Astrocyte of the cerebellum (primary cell): ENCODE data around the gene GAB1.
A peak's percentile ranks its signal among the peaks of the same experiment; 100 is the strongest.

Source experiments
- DNase-seq: peaks from one replicate; pipeline ENCODE4 v3.0.0-alpha.2; 2011; ENCODE audit warnings: low read depth
- H3K4me3 ChIP-seq: 2 replicates; pipeline ENCODE4 v1.5.1; 2011; ENCODE audit warnings: mild to moderate bottlenecking, low read depth, low read length, moderate library complexity
- in situ Hi-C: cut with HindIII; loops from 2 replicates; pipeline ENCODE4 v1.10.0; 2017; ENCODE audit warnings: low sequenced_read_pairs
- TF ChIP-seq, protein P1 (sequence below): IDR thresholded peaks from 2 replicates; pipeline ENCODE4 v1.5.1; 2012; ENCODE audit warnings: low read length, low read depth, moderate library complexity, mild to moderate bottlenecking; ENCODE audit errors: missing control alignments

GAB1 gene

DNA sequence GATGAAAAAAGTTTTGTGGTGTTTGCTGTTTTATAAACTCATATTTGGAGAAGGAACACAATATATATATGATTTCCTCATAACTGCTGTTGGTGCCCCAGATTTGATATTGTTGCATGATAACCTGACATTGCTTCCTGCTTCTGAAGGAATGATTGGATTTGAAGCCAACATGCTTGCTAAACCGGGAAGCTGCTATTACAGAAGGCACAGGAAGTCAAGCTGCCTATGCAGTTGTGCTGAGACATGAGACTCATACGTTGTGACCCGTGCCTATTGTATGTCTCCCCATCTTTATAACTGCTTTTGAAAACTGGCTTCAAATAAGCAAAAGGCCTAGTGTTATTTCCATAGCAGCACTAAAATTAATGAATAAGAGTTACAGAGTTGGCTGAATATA, 32.9 kb downstream of the GAB1 start:
- TF ChIP-seq, protein P1, sequence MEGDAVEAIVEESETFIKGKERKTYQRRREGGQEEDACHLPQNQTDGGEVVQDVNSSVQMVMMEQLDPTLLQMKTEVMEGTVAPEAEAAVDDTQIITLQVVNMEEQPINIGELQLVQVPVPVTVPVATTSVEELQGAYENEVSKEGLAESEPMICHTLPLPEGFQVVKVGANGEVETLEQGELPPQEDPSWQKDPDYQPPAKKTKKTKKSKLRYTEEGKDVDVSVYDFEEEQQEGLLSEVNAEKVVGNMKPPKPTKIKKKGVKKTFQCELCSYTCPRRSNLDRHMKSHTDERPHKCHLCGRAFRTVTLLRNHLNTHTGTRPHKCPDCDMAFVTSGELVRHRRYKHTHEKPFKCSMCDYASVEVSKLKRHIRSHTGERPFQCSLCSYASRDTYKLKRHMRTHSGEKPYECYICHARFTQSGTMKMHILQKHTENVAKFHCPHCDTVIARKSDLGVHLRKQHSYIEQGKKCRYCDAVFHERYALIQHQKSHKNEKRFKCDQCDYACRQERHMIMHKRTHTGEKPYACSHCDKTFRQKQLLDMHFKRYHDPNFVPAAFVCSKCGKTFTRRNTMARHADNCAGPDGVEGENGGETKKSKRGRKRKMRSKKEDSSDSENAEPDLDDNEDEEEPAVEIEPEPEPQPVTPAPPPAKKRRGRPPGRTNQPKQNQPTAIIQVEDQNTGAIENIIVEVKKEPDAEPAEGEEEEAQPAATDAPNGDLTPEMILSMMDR, result no peak
- in situ Hi-C loops, result no loop called here
- DNase-seq, result no peak
- H3K4me3 ChIP-seq, result no peak overlapping the region

DNA sequence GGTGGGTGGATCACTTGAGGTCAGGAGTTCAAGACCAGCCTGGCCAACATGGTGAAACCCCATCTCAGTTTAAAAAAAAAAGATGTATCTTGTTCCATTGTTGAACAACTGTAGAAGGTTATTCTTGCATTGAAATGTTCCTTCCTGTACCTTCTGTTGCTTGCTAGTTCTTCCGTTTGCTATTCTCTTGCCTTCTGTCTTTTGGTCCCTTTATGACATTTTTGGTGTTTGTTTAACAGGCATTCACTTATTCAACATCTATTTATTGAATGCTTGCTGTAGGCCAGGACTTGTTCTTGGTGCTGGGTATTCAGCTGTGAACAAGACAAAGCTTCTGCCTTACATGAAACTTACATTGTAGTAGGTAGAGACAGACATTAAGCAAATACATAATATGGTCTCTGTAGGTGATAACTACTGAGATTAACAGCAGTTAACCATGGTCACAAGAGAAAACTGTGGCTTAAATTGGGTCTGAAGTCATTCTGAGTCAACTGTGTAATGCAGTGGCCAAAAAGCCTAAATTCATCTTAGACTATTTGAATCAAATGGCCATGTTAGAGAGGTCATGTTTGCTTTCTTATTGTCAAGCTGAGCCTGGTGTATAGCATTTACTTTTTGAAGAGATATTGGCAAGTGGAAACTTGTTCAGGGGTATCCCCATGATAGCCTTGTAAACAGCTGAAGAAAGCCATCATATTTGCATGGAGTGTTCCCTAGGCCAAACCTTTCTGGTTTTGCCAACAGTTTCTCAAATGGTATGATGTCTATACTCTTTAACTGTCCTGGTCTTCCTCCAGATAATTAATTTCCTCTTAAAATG, 35.6 kb downstream of the GAB1 start:
- DNase-seq, result no peak
- TF ChIP-seq, protein P1, result no peak
- in situ Hi-C loops, result no loop called here
- no peak overlapping the region for H3K4me3 ChIP-seq

DNA sequence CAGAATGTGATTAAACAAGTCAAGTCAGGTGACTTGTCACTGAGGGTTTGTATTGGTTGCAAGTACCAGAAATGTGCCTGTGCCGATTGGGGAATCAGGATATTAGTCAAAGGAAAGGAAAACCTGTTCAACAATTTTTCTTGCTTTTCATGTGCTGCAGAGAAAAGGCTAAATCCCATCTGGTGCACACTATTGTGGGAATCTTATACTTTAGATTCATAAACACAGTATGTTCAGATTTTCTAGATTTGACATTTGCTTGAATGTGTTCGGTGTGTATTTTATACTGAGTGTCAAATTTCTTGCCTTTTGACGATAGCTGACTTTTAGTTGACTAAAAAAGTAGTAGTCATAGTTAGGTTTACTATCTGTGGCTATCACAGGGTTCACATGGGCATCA, 37.6 kb downstream of the GAB1 start:
- no peak for DNase-seq
- no peak overlapping the region for H3K4me3 ChIP-seq
- TF ChIP-seq, protein P1, result no peak
- in situ Hi-C loops, result no loop called here

DNA sequence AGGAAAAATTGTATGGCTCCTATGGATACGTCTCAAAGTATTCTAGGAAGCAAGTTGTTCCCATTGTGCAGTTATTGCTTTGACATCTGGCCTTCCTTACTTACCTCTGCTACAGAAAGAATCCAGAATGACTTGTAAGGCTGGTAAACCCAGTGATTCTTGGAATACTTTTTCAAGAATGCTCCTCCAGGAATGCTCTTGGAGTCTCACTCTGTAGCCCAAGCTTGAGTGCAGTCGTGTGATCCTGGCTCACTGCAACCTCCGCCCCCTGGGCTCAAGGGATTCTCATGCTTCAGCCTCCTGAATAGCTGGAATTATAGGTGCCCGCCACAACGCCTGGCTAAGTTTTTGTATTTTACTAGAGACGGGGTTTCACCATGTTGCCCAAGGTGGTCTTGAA, 38.1 kb downstream of the GAB1 start:
- TF ChIP-seq, protein P1, result no peak

DNA sequence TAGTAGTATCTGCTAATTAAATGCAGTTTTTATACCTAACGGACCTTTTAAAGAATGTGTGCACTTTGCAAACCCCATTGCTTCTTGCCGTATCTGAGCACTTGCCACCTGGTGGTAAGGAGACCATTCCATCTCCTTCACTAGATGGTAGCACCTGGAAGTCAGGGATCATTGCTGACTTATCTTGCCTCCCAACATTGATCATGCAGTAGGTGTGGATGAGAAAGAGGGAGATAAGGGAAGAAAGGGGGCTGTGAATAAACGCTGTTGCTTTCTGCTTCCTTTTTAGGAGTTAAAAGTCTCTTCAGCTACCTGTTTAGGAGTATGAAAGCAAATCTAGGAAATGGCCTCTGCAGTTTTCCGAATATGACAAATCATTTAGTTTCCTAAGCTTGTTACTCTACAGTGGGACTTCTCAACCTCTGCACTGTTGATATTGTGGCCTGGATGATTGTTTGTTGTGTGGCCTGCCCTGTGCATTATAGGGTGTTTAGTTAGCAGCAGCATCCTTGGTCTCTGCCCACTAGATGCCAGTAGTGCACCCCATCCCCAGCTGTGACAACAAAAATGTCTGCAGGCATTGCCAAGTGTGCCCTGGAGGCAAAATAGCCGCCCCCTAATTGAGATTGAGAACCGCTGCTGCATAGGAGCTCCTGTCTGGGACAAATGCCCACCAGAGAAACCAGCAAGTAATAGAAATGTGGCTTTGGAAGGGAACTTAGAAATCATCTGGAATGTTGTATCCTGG, 38.8 kb downstream of the GAB1 start:
- no peak for DNase-seq
- TF ChIP-seq, protein P1, result peak; percentile 39
- in situ Hi-C loops, result no loop called here
- no peak overlapping the region for H3K4me3 ChIP-seq

More for the DNA sequence above, 38.1 kb downstream of the GAB1 start:
- in situ Hi-C loops, result no loop called here
- no peak for DNase-seq
- no peak overlapping the region for H3K4me3 ChIP-seq

DNA sequence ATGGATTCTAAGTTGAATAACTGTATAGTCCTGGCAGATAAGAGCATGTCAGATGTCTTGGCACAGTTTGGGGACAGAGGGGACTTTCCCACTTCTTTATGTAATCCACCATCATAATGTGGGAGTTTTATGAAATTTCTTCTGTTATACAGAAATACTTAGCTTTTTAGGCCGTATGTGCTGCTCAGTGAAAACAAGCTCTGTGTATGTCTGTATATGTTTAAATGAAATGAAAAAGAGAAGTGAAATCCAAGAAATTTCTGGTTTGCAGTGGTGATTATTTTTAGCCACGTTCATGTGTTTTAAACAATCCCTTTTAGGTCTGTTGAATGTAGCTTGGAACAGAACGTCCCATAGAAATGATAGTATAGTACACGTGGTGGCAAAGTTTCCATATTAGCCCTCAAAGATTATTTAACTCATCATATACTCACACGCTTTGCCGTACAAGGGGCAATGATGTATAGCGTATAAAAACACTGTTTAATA, 41.0 kb downstream of the GAB1 start:
- H3K4me3 ChIP-seq, result no peak overlapping the region
- TF ChIP-seq, protein P1, result no peak
- in situ Hi-C loops, result no loop called here
- no peak for DNase-seq
